CD4-positive, alpha-beta T cell (primary cell): Measurements from ENCODE around the gene POLR2L. TPM values are rescaled to one million over a fixed set of nuclear protein-coding genes. Genes with fewer than 3 reads are reported as not detected.

Experiments
- ATAC-seq: fragments of 200-7000 bp; cut with Tn5 transposase; one replicate; pipeline ENCODE4 v1.10.0; 2022; ENCODE audit warnings: mild to moderate bottlenecking; ENCODE audit not compliant: poor library complexity
- CTCF ChIA-PET: fragments of 350-600 bp; sonication (Branson Sonifier 250); formaldehyde crosslinking; loops from one replicate; lab custom pipeline; 2021; ENCODE audit warnings: antibody characterized with exemption, inconsistent platforms; lab: Charles Lee
- POLR2A ChIA-PET: fragments of 350-600 bp; sonication (Branson Sonifier 250); formaldehyde crosslinking; loops from one replicate; lab custom pipeline; 2021; ENCODE audit warnings: antibody characterized with exemption, inconsistent platforms; lab: Charles Lee
- DNase-seq, 14 experiments: peaks; one replicate each; pipeline ENCODE4 v3.0.0-alpha.2; 2013 to 2020; ENCODE audit warnings: mixed read lengths in 2 of 14
- H3K27ac ChIP-seq, 2 donors: one replicate each; pipeline versions ENCODE4 v1.5.1 to v1.7.0; 2013; ENCODE audit warnings: low read length in 2 of 2, low read depth in 1 of 2, mild to moderate bottlenecking in 1 of 2
- H3K27me3 ChIP-seq, 2 experiments: 1 replicate in 1 of 2; 2 replicates in 1 of 2; pipeline versions ENCODE4 v1.6.1 to v1.7.0; 2013; ENCODE audit warnings: low read length in 2 of 2, control low read depth in 1 of 2, mild to moderate bottlenecking in 1 of 2, moderate library complexity in 1 of 2; ENCODE audit not compliant: insufficient read depth in 2 of 2, control insufficient read depth in 1 of 2
- H3K36me3 ChIP-seq: one replicate; pipeline ENCODE4 v1.6.1; 2013; ENCODE audit warnings: low read length, control low read depth; ENCODE audit not compliant: insufficient read depth
- H3K4me1 ChIP-seq: one replicate; pipeline ENCODE4 v1.6.1; 2013; ENCODE audit warnings: low read length, control low read depth; ENCODE audit not compliant: insufficient read depth
- H3K4me3 ChIP-seq: one replicate; pipeline ENCODE4 v1.5.1; 2013; ENCODE audit warnings: mild to moderate bottlenecking, low read length, moderate library complexity
- H3K9me3 ChIP-seq, 2 experiments: 1 replicate in 1 of 2; 2 replicates in 1 of 2; pipeline versions ENCODE4 v1.6.1 to v1.7.0; 2013; ENCODE audit warnings: low read length in 2 of 2, mild to moderate bottlenecking in 2 of 2, control low read depth in 1 of 2, moderate library complexity in 1 of 2; ENCODE audit not compliant: control insufficient read depth in 1 of 2, insufficient read depth in 1 of 2
- H3K27ac Mint-ChIP-seq: one replicate; pipeline ENCODE4 v1.8.0; 2020; ENCODE audit warnings: mixed read lengths
- H3K27me3 Mint-ChIP-seq: one replicate; pipeline ENCODE4 v1.8.0; 2021; ENCODE audit warnings: mixed read lengths
- H3K36me3 Mint-ChIP-seq: one replicate; pipeline ENCODE4 v1.8.0; 2021; ENCODE audit warnings: low read depth, mixed read lengths
- H3K4me1 Mint-ChIP-seq: one replicate; pipeline ENCODE4 v1.8.0; 2021; ENCODE audit warnings: low read depth, mixed read lengths
- H3K4me3 Mint-ChIP-seq: one replicate; pipeline ENCODE4 v1.8.0; 2020; ENCODE audit warnings: mild to moderate bottlenecking, mixed read lengths
- H3K9me3 Mint-ChIP-seq: one replicate; pipeline ENCODE4 v1.8.0; 2020; ENCODE audit warnings: mixed read lengths
- CTCF ChIP-seq: fragments of 200-600 bp; IDR thresholded peaks from one replicate; pipeline ENCODE4 v1.8.0; 2022; ENCODE audit warnings: antibody characterized with exemption, mild to moderate bottlenecking
- intact Hi-C, 2 experiments: fragments of 100-400 bp; cut with DNase I in 1 of 2; cut with micrococcal nuclease in 1 of 2; formaldehyde crosslinking; loops; one replicate each; pipeline versions ENCODE4 v1.15.1 to v1.9.0; 2023 to 2025; cut with DNase I, micrococcal nuclease
- total RNA-seq, 174 experiments: library from RNA in 2 of 174; stranded (reverse) in 2 of 174; gene quantifications; one replicate each; pipeline ENCODE4 v1.2.3 and lab custom pipeline; 2021 to 2026

POLR2L gene
- total RNA-seq, 2 experiments from 2014 or later = 19.6 to 19.8 TPM

- Histone ChIP-seq H3K4me1 (no peaks in the 10 kb centered on the region), H3K27ac (no peak overlapping the region), H3K9me3 (no peaks in the 10 kb centered on the region), H3K36me3 (peaks cover 4% of the 10 kb centered on the region), H3K27me3 (no peaks in the 10 kb centered on the region), H3K4me3 (no peak overlapping the region)
- DNase-seq (no peak), ATAC-seq (no peak)
- intact Hi-C loops = no loop called here
- Mint-ChIP-seq H3K36me3 (peaks cover 4% of the 10 kb centered on the region), H3K4me1 (no peaks in the 10 kb centered on the region), H3K27ac (no peak overlapping the region), H3K9me3 (no peaks in the 10 kb centered on the region), H3K27me3 (no peaks in the 10 kb centered on the region), H3K4me3 (no peak overlapping the region)
- no peak for TF ChIP-seq CTCF
- POLR2A ChIA-PET = interaction anchor here (1.0 kb wide), 1 partner anchor 21 kb away, joined by 3 read pairs; no protein-coding TSS in a partner anchor
- CTCF ChIA-PET = no interaction called here
These were observed 26.5 kb upstream of the POLR2L start for GRCh38 chr11:868802-869201.

- Histone ChIP-seq H3K27me3 (no peaks in the 10 kb centered on the region), H3K9me3 (no peaks in the 10 kb centered on the region), H3K27ac (no peak overlapping the region), H3K4me1 (no peaks in the 10 kb centered on the region), H3K4me3 (no peak overlapping the region), H3K36me3 (peaks cover 4% of the 10 kb centered on the region)
- no peaks in the 10 kb centered on the region for H3K4me1 Mint-ChIP-seq
- POLR2A ChIA-PET = no interaction called here
- H3K27ac Mint-ChIP-seq = no peak overlapping the region
- no peaks in the 10 kb centered on the region for H3K9me3 Mint-ChIP-seq
- no peak for DNase-seq
- intact Hi-C loops = no loop called here
- H3K27me3 Mint-ChIP-seq = no peaks in the 10 kb centered on the region
- no peak overlapping the region for H3K4me3 Mint-ChIP-seq
- ATAC-seq = no peak
- CTCF ChIA-PET = no interaction called here
- H3K36me3 Mint-ChIP-seq = no peaks in the 10 kb centered on the region
- TF ChIP-seq CTCF = no peak
These were observed 26.1 kb upstream of the POLR2L start for GRCh38 chr11:868394-868793.

GRCh38 chr11:867856-868358 lies 25.6 kb upstream of the POLR2L start:
- ATAC-seq (no peak), DNase-seq (no peak)
- Mint-ChIP-seq H3K4me1 (no peaks in the 10 kb centered on the region), H3K9me3 (no peaks in the 10 kb centered on the region), H3K4me3 (no peak overlapping the region), H3K27ac (no peak overlapping the region), H3K27me3 (no peaks in the 10 kb centered on the region), H3K36me3 (no peaks in the 10 kb centered on the region)
- Histone ChIP-seq H3K4me1 (no peaks in the 10 kb centered on the region), H3K27me3 (no peaks in the 10 kb centered on the region), H3K27ac (no peak overlapping the region), H3K4me3 (no peak overlapping the region), H3K9me3 (no peaks in the 10 kb centered on the region), H3K36me3 (peaks cover 4% of the 10 kb centered on the region)
- TF ChIP-seq CTCF = no peak
- CTCF ChIA-PET = no interaction called here
- intact Hi-C loops = no loop called here
- POLR2A ChIA-PET = no interaction called here
